ENCODE data around the gene SCYL3. TPM values are rescaled to one million over a fixed set of nuclear protein-coding genes. Genes with fewer than 3 reads are reported as not detected.
"Not testable (repeated sequence)": the region's sequence is repeated elsewhere in the genome, so short reads cannot be mapped to it uniquely, and the experiment has no call there.

Gene SCYL3
- total RNA-seq, 1 experiment from 2014 or later: 4.6 TPM

DNA sequence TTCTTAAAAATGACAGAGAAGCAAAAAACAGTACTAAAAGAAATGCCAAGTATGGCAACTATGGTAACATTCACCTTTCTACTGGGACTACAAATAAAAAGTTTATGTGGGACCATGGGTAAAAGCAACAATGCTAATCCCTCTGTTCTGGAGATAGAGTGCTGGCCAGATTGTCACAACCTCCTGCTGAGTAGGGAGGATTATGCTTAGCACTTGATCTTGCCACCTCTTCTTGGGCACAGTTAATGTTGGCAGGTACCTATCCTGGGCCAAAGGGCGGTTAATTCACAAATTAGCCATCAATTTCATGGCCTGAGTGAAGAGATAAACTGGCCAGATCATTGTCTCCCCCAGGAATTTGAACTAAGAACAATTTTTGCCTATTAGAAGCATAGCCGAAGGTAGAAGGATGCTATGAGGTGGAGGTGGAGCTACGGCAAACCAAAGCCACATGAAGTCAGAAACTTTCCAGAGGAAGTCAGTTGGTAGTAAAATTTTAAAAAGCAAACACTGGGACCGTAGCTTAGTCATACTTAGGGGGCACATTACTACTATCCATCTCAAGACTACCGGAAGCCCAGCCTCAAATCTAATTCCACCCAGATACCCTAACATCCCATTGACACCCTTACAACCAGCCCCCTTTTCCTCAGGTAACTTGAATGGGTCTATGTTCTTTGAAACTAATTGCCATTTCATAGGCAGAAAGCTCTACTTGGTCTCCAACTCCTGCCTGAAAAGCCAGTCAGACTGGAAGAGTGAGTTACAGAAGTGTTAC, 2.7 kb downstream of the SCYL3 start:
- Histone ChIP-seq H3K4me3 (no peak overlapping the region), H3K27ac (no peak overlapping the region), H3K36me3 (peaks cover 4% of the 10 kb centered on the region; the same call in 1 of the 2 replicates), H3K9me3 (replicated peaks) (no peaks in the 10 kb centered on the region), H3K27me3 (no peaks in the 10 kb centered on the region), H3K4me1 (no peaks in the 10 kb centered on the region)
- DNase-seq: no peak

DNA sequence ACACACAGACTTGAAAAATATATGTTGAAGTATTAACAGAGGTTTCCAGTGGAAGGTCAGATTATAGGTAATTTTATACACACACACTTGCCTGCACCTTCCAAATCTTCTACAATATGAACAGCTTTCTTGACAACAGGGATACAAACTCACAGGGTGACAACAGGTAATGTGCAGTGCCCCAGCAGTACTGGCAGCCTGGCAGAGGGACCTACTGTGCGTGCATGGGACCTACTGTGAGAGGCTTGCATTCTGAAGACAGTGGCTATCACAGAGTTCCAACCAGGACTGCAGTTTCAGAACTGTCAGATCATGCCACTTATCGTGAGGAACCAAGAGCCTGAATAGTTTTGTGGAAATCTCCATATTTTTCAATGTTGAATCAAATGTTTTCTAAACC, 3.8 kb downstream of the SCYL3 start:
- Histone ChIP-seq H3K9me3 (replicated peaks) (no peaks in the 10 kb centered on the region), H3K4me1 (no peaks in the 10 kb centered on the region), H3K4me3 (no peak overlapping the region), H3K27ac (no peak overlapping the region), H3K36me3 (peaks cover 4% of the 10 kb centered on the region; the same call in 1 of the 2 replicates), H3K27me3 (no peaks in the 10 kb centered on the region)
- DNase-seq: no peak

DNA sequence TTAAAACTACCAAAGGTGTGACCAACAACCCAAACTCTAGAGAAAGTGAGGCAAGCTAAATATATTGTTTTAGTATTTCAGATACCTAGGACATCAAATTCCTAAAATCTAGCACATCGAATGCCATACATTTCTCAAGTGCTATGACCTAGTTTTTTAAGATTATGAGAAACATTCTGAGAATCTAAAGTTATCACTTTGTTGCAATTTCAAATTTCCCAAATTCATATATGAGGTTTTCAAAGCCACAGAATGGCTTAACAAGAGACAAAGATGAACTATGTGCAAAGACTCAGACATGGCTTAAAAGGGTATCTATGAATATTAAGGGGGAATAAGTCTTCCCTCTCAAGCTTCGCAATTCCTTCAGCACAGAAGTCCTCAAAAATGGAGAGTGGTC, 6.8 kb downstream of the SCYL3 start:
- Histone ChIP-seq H3K4me3 (no peak overlapping the region), H3K4me1 (no peaks in the 10 kb centered on the region), H3K9me3 (replicated peaks) (no peaks in the 10 kb centered on the region), H3K27me3 (no peaks in the 10 kb centered on the region), H3K36me3 (peaks cover 4% of the 10 kb centered on the region; the same call in 1 of the 2 replicates), H3K27ac (no peak overlapping the region)
- DNase-seq: no peak

DNA sequence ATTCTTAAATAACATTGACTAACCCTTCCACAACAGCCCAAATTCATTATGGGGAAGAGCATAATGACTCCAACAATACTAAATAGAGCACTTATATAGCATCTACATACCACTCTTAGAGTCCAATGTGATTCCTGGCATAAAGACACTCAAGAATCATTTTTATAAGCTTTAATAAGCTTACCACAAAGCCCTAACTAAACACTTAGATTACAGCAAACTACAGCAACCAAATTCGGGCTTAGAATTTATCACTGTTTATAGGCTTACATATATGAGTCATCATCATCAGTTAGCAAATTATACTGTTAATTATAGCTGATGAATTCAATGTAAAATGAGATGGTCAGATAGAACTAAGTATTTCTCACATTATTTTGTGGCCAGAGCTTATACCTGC, 7.3 kb downstream of the SCYL3 start:
- H3K4me3 ChIP-seq: no peak overlapping the region
- no peaks in the 10 kb centered on the region for H3K9me3 ChIP-seq (replicated peaks)
- H3K4me1 ChIP-seq: no peaks in the 10 kb centered on the region
- peaks cover 4% of the 10 kb centered on the region; the same call in 1 of the 2 replicates for H3K36me3 ChIP-seq
- no peaks in the 10 kb centered on the region for H3K27me3 ChIP-seq
- no peak for DNase-seq
- H3K27ac ChIP-seq: no peak overlapping the region

DNA sequence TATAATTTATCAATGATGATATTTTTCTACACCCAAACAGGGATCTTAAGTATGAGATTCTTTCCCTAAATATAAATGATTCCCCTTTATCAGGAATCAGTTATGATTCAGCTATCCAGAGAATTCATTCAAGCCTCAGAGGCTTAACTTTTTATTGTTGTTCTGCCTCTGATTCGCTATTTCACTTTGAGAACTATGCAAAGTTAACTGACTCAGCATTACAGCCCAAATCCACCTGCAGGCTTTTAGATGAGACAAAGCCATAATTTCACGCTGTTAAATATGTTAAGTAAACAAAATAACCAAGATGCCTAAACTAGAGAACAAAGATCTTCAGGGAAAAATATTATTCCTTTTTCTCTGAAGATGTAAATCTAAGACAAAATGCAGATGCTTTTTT, 8.5 kb downstream of the SCYL3 start:
- Histone ChIP-seq H3K9me3 (replicated peaks) (no peaks in the 10 kb centered on the region), H3K27ac (no peak overlapping the region), H3K27me3 (no peaks in the 10 kb centered on the region), H3K36me3 (peaks cover 4% of the 10 kb centered on the region; the same call in 1 of the 2 replicates), H3K4me1 (no peaks in the 10 kb centered on the region), H3K4me3 (no peak overlapping the region)
- DNase-seq: no peak

DNA sequence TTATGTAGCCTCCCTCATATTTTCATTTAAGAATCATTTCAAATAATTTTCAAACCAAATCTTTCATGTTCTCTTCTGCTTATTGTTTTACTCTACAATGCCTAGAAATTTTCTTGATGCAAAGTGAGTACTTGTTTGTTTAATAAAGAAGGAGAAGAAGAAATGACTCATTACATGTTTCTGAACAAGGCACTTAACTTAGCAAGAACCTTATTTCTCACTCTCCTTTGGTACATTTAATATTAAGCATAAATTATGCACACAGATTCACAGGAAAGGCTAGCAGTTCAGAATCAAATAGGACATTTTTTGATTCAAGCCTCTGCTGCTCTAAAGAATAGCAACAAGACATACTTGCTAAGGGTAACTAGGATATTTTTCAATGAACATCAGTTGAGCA, 9.1 kb downstream of the SCYL3 start:
- Histone ChIP-seq H3K4me1 (no peaks in the 10 kb centered on the region), H3K4me3 (no peak overlapping the region), H3K9me3 (replicated peaks) (no peaks in the 10 kb centered on the region), H3K27me3 (no peaks in the 10 kb centered on the region), H3K36me3 (peaks cover 4% of the 10 kb centered on the region; the same call in 1 of the 2 replicates), H3K27ac (no peak overlapping the region)
- DNase-seq: no peak

DNA sequence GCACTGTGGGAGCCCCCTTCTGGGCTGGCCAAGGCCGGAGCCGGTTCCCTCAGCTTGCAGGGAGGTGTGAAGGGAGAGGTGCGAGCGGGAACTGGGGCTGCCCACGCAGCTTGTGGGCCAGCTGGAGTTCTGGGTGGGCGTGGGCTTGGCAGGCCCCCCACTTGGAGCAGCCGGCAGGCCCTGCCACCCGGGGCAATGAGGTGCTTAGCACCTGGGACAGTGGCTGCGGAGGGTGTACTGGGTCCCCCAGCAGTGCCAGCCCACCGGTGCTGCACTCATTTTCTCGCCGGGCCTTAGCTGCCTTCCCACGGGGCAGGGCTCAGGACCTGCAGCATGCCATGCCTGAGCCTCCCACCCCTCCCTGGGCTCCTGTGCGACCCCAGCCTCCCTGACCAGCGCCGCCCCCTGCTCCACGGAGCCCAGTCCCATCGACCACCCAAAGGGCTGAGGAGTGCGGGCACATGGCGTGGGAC, 11.6 kb downstream of the SCYL3 start:
- Histone ChIP-seq H3K9me3 (replicated peaks) (no peaks in the 10 kb centered on the region), H3K4me1 (no peaks in the 10 kb centered on the region), H3K36me3 (no peaks in the 10 kb centered on the region), H3K27ac (no peak overlapping the region), H3K4me3 (no peak overlapping the region), H3K27me3 (no peaks in the 10 kb centered on the region)
- DNase-seq: no peak

DNA sequence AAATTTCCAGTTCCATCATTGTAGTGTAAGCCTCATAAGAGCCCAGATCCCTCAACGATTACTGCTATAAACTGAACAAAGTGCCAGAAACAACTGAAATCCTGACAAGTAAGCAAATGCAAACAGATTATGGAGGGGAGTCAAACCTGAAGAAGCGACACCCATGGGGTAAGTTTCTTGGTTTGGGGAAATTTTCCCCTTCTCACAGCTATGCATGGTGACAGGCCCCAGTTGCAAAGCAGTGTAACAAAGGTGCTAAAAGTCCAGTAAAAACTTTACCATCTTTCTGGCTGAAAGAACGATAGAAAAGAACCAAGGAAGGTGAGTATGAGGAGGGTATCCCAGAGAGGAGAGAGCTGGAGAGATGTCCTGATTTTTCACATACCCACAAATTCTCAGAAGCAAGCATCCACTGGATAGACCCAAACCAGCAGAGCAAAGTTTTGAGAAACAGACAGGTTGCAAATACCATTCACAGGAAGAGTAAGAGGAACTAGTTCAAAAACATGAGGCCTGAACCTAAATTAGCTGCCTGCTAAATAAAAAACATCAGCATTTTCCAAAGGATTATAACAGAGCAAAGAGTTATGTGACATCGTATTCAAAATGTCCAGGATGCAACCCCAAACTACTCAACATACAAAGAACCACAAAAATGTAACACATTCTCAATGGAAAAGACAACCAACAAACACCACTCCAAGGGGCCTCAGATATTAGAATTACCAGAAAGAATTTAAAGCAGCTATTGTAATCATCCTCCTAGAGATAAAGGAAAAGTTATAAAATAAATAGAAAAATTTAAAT, 14.5 kb downstream of the SCYL3 start:
- Histone ChIP-seq H3K36me3 (no peaks in the 10 kb centered on the region), H3K27ac (no peak overlapping the region), H3K4me1 (no peaks in the 10 kb centered on the region), H3K9me3 (replicated peaks) (no peaks in the 10 kb centered on the region), H3K4me3 (no peak overlapping the region), H3K27me3 (no peaks in the 10 kb centered on the region)
- no peak for DNase-seq

DNA sequence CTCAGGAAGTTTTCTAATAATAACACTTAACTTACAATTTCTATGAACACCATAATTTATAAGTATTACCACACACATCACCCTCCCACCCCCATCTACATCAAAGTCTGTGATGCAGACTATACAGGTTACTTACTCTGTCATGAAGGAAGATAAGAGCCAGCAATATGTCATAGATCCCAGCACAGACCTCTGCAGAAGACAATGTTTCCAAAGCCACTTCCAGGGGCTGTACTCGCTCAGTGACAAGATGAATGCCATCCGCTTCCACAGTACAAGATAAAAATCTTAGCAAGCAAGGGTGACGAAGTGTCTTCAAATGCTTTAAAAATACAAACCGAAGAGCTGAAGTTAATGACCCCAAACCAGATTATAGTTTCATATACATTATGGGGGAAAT, 15.2 kb downstream of the SCYL3 start:
- no peaks in the 10 kb centered on the region for H3K9me3 ChIP-seq (replicated peaks)
- peaks cover 4% of the 10 kb centered on the region for H3K36me3 ChIP-seq
- no peaks in the 10 kb centered on the region for H3K27me3 ChIP-seq
- no peak overlapping the region for H3K4me3 ChIP-seq
- H3K4me1 ChIP-seq: no peaks in the 10 kb centered on the region
- no peak for DNase-seq
- H3K27ac ChIP-seq: no peak overlapping the region

DNA sequence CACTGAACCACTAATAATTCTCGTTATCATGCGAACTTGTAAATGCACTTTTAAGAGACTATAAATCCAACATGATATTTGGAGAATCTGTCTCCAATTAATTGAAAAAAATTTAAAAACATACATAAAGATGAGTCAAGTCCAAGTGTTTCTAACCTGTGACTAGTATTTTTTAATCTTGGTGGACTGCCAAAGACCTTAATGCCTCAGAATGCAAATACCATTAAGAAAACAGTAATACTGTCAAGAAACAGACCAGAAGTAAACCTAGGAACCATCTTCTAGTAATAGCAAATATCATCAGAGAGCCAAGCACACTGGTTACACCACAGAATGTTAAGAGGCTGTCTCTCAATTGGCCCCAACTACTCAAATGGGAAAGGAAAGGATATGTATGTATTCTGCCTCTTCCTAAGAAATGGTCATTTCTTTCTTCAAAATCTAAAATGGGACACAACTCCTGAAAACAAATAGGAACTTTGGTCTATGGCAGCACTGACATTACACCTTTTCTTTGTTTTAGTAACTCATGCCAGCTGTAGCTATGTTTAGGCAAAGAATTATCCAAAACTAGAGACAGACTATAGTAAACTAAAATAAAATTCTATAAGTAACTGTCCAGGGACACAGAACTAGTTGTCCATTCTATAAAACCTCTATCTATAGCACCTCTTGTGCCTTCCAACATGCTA, 15.8 kb downstream of the SCYL3 start:
- no peak for DNase-seq
- no peak overlapping the region for H3K27ac ChIP-seq
- no peaks in the 10 kb centered on the region for H3K9me3 ChIP-seq (replicated peaks)
- peaks cover 10% of the 10 kb centered on the region for H3K36me3 ChIP-seq
- H3K4me3 ChIP-seq: no peak overlapping the region
- no peaks in the 10 kb centered on the region for H3K27me3 ChIP-seq
- no peaks in the 10 kb centered on the region for H3K4me1 ChIP-seq

DNA sequence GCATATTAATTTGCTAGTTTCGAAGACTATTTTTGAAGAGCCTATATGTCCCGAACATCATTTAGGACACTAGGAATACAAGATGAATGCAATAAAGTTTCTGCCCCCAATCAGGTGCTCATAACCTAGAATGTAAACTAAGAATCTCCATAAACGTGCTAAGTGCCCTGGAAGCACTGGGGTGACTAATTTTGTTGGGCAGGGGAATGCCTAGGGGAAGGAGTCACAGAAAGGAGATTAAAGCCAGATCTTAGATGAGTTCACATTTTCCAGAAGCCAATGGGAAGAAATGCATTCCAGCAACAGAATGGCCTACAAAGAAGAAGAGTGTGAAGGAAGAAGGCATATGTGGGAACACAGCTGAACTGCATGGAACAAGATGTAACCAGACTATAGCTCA, 19.5 kb downstream of the SCYL3 start:
- H3K4me3 ChIP-seq: no peak overlapping the region
- no peak for DNase-seq
- H3K36me3 ChIP-seq: peaks cover 16% of the 10 kb centered on the region
- no peaks in the 10 kb centered on the region for H3K4me1 ChIP-seq
- H3K9me3 ChIP-seq (replicated peaks): no peaks in the 10 kb centered on the region
- H3K27ac ChIP-seq: no peak overlapping the region
- H3K27me3 ChIP-seq: no peaks in the 10 kb centered on the region

DNA sequence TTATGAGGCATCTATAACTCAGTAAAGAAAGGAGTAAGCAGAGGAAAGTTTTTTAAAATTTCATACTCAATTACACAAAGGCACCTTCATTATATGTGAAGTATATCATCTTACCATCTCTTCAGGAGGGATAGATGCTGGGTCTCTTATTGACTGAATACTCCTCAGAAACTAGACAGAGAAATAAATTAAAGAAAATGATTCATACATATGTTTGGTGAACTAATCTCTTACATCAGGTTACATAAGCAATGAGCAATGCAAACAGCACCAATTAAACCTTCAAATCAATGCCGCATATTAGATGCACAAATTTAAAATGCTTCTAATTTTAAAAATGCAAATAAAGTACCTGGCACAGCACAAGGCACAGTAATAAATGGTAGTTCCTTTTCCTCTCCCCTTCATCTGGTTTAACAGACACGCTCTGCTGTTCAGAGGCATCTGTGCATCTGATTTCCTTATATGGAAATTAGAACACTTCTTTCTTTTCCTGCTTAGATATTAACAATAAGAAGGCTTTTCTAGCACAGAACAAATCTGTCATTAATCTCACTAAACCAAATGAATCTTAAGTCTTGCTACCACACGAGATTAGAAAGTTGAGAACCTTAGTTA, 20.0 kb downstream of the SCYL3 start:
- no peak for DNase-seq
- Histone ChIP-seq H3K36me3 (peaks cover 16% of the 10 kb centered on the region), H3K9me3 (replicated peaks) (no peaks in the 10 kb centered on the region), H3K27me3 (no peaks in the 10 kb centered on the region), H3K4me1 (no peaks in the 10 kb centered on the region), H3K4me3 (no peak overlapping the region), H3K27ac (no peak overlapping the region)

DNA sequence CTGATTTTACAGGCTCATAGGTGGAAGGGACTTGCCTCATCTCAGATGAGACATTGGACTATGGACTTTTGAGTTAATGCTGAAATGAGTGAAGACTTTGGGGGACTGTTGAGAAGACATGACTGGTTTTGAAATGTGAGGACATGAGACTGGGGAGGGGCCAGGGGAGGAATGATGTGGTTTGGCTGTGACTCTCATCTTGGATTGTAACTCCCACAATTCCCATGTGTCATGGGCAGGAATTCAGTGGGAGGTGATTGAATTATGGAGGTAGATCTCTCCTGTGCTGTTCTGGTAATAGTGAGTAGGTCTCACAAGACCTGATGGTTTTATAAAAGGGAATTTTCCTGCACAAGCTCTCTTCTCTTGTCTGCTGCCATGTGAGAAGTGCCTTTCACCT, 20.8 kb downstream of the SCYL3 start:
- Histone ChIP-seq H3K4me3 (no peak overlapping the region), H3K9me3 (replicated peaks) (no peaks in the 10 kb centered on the region), H3K27ac (no peak overlapping the region), H3K4me1 (no peaks in the 10 kb centered on the region), H3K36me3 (peaks cover 20% of the 10 kb centered on the region), H3K27me3 (no peaks in the 10 kb centered on the region)
- no peak for DNase-seq

DNA sequence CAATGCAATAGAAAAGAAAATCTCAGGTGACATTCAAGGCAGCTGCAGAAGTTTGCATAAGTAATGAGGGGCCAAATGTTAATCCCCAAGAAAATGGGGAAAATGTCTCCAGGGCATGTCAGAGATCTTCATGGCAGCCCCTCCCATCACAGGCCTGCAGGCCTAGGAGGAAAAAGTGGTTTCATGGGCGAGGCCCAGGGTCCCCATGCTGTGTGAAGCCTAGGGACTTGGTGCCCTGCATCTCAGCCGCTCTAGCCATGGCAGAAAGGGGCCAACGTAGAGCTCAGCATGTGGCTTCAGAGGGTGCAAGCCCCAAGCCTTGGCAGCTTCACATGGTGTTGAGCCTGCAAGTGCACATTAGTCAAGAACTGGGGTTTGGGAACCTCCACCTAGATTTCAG, 21.7 kb downstream of the SCYL3 start:
- peaks cover 21% of the 10 kb centered on the region for H3K36me3 ChIP-seq
- not testable (repeated sequence) for H3K9me3 ChIP-seq (replicated peaks); H3K27ac ChIP-seq; H3K4me1 ChIP-seq; H3K27me3 ChIP-seq; DNase-seq; H3K4me3 ChIP-seq
